Iris pigment epithelial cell (primary cell): ENCODE data around the gene EPB41L2.
A peak's percentile ranks its signal among the peaks of the same experiment; 100 is the strongest.
"Not testable (repeated sequence)": the region's sequence is repeated elsewhere in the genome, so short reads cannot be mapped to it uniquely, and the experiment has no call there.

Source experiments
- DNase-seq: peaks from one replicate; pipeline ENCODE4 v3.0.0-alpha.2; 2011; ENCODE audit warnings: low read depth

The EPB41L2 gene

GRCh38 chr6:130945401-130945919, 117.6 kb downstream of the EPB41L2 start:
- DNase-seq = peak; percentile 71

GRCh38 chr6:130944486-130944885, 118.6 kb downstream of the EPB41L2 start:
- DNase-seq = no peak

- no peak for DNase-seq
Measured at GRCh38 chr6:130943738-130944137, 119.3 kb downstream of the EPB41L2 start.

GRCh38 chr6:130942752-130943151, 120.3 kb downstream of the EPB41L2 start:
- DNase-seq = not testable (repeated sequence)

GRCh38 chr6:130937942-130938604, 125.0 kb downstream of the EPB41L2 start:
- peak; percentile 35 for DNase-seq

GRCh38 chr6:130936933-130937332, 126.1 kb downstream of the EPB41L2 start:
- no peak for DNase-seq

GRCh38 chr6:130935978-130936377, 127.1 kb downstream of the EPB41L2 start:
- no peak for DNase-seq

- no peak for DNase-seq
Measured at GRCh38 chr6:130934848-130935585, 128.0 kb downstream of the EPB41L2 start.

- DNase-seq = peak; percentile 59
Measured at GRCh38 chr6:130933712-130934200, 129.3 kb downstream of the EPB41L2 start.

- no peak for DNase-seq
Measured at GRCh38 chr6:130932921-130933320, 130.1 kb downstream of the EPB41L2 start.

- DNase-seq = no peak
Measured at GRCh38 chr6:130932438-130932837, 130.6 kb downstream of the EPB41L2 start.

GRCh38 chr6:130931683-130932082, 131.4 kb downstream of the EPB41L2 start:
- no peak for DNase-seq

GRCh38 chr6:130929036-130929678, 133.9 kb downstream of the EPB41L2 start:
- peak; percentile 85 for DNase-seq

GRCh38 chr6:130928158-130928912, 134.7 kb downstream of the EPB41L2 start:
- DNase-seq = no peak

- no peak for DNase-seq
Measured at GRCh38 chr6:130927305-130927704, 135.7 kb downstream of the EPB41L2 start.

- no peak for DNase-seq
Measured at GRCh38 chr6:130923350-130923749, 139.7 kb downstream of the EPB41L2 start.

- DNase-seq = no peak
Measured at GRCh38 chr6:130922922-130923321, 140.1 kb downstream of the EPB41L2 start.

GRCh38 chr6:130920969-130921368, 142.1 kb downstream of the EPB41L2 start:
- DNase-seq = no peak

GRCh38 chr6:130918171-130918570, 144.9 kb downstream of the EPB41L2 start:
- no peak for DNase-seq

GRCh38 chr6:130915606-130916005, 147.4 kb downstream of the EPB41L2 start:
- DNase-seq = not testable (repeated sequence)

- DNase-seq = no peak
Measured at GRCh38 chr6:130913120-130913519, 149.9 kb downstream of the EPB41L2 start.

GRCh38 chr6:130912434-130912833, 150.6 kb downstream of the EPB41L2 start:
- DNase-seq = no peak
